Endothelial cell of umbilical vein (primary cell): ENCODE data around the gene NTNG1. TPM values are rescaled to one million over a fixed set of nuclear protein-coding genes. Genes with fewer than 3 reads are reported as not detected.

ENCODE experiments used
- BruUV-seq: library from RNA; stranded (reverse); fragments of 400-500 nt; replicated peaks from 2 replicates; lab custom pipeline; 2021; lab: Mats Ljungman, UMichigan
- CTCF ChIA-PET: fragments of 300-600, 350-600 bp; sonication (Branson Sonifier 250); formaldehyde crosslinking; loops from one replicate; lab custom pipeline; 2021; ENCODE audit warnings: antibody characterized with exemption, inconsistent platforms; lab: Charles Lee
- POLR2A ChIA-PET: fragments of 300-600, 350-600 bp; sonication (Branson Sonifier 250); formaldehyde crosslinking; loops from one replicate; lab custom pipeline; 2021; ENCODE audit warnings: antibody characterized with exemption, inconsistent platforms; lab: Charles Lee
- DNase-seq: peaks from one replicate; pipeline ENCODE4 v3.0.0-alpha.2; 2011; ENCODE audit warnings: low read depth, low spot score
- FAIRE-seq: peaks from 2 replicates; lab custom pipeline; 2011; peaks lifted over from hg19 to GRCh38; lab: Jason Lieb, UNC
- H2AFZ ChIP-seq: 2 replicates; pipeline ENCODE4 v1.6.0; 2012; ENCODE audit warnings: low read depth, low read length, control low read depth, inconsistent platforms
- H3K27ac ChIP-seq: 2 replicates; pipeline ENCODE4 v1.5.1; 2011; ENCODE audit warnings: low read depth, mild to moderate bottlenecking, control low read depth, low read length, moderate library complexity; ENCODE audit not compliant: insufficient read depth
- H3K27me3 ChIP-seq, 2 experiments: 2 replicates each; pipeline versions ENCODE4 v1.6.0 to v1.6.1; 2011; ENCODE audit warnings: low read length in 2 of 2, mixed read lengths in 1 of 2; ENCODE audit not compliant: control insufficient read depth in 2 of 2, insufficient read depth in 2 of 2
- H3K36me3 ChIP-seq, 2 experiments: 2 replicates in 1 of 2; 3 replicates in 1 of 2; pipeline ENCODE4 v1.5.1; 2011; ENCODE audit warnings: low read length in 2 of 2, mild to moderate bottlenecking in 1 of 2, moderate library complexity in 1 of 2; ENCODE audit not compliant: control insufficient read depth in 2 of 2, insufficient read depth in 2 of 2; ENCODE audit errors: extremely low read depth in 1 of 2
- H3K4me1 ChIP-seq: 3 replicates; pipeline ENCODE4 v1.5.1; 2011; ENCODE audit warnings: mild to moderate bottlenecking, low read length; ENCODE audit not compliant: control insufficient read depth, insufficient read depth; ENCODE audit errors: extremely low read depth
- H3K4me2 ChIP-seq: 2 replicates; pipeline ENCODE4 v1.6.1; 2011; ENCODE audit warnings: low read length, control low read depth, mixed read lengths; ENCODE audit not compliant: insufficient read depth
- H3K4me3 ChIP-seq, 3 experiments: fragments of 200-600 bp in 1 of 3; sonication (generic), shearing (Covaris generic) in 1 of 3; replicated peaks in 1 of 3; 2 replicates each; pipeline ENCODE4 v1.5.1; 2011 to 2016; ENCODE audit warnings: control low read depth in 3 of 3, low read length in 3 of 3, mild to moderate bottlenecking in 2 of 3, inconsistent platforms in 1 of 3, low read depth in 1 of 3, moderate library complexity in 1 of 3; ENCODE audit not compliant: insufficient read depth in 1 of 3
- H3K79me2 ChIP-seq: 2 replicates; pipeline ENCODE4 v1.6.0; 2012; ENCODE audit warnings: low read length, inconsistent platforms; ENCODE audit not compliant: control insufficient read depth, insufficient read depth
- H3K9ac ChIP-seq: replicated peaks from 2 replicates; pipeline ENCODE3; 2011; ENCODE audit warnings: low read length, control low read depth; ENCODE audit not compliant: insufficient read depth; ENCODE audit errors: extremely low read depth
- H3K9me1 ChIP-seq: replicated peaks from 3 replicates; pipeline ENCODE4 v1.6.0; 2011; ENCODE audit warnings: mild to moderate bottlenecking, low read length; ENCODE audit not compliant: control insufficient read depth, insufficient read depth; ENCODE audit errors: extremely low read depth
- H3K9me3 ChIP-seq: replicated peaks from 2 replicates; pipeline ENCODE4 v1.5.1; 2012; ENCODE audit warnings: low read length, inconsistent platforms; ENCODE audit not compliant: control insufficient read depth, insufficient read depth
- H4K20me1 ChIP-seq: replicated peaks from 2 replicates; pipeline ENCODE3; 2011; ENCODE audit warnings: mild to moderate bottlenecking, low read length; ENCODE audit not compliant: control insufficient read depth, insufficient read depth; ENCODE audit errors: extremely low read depth
- CTCF ChIP-seq, 2 donors: IDR thresholded peaks; 1 replicate in 1 of 2; 2 replicates in 1 of 2; pipeline ENCODE4 v1.5.1; 2011; ENCODE audit warnings: low read length in 2 of 2, mild to moderate bottlenecking in 2 of 2, moderate library complexity in 2 of 2, control low read depth in 1 of 2, inconsistent platforms in 1 of 2, low read depth in 1 of 2; ENCODE audit not compliant: insufficient read depth in 1 of 2; ENCODE audit errors: extremely low read depth in 1 of 2
- EZH2 ChIP-seq: IDR thresholded peaks from 2 replicates; pipeline ENCODE4 v1.6.1; 2012; ENCODE audit warnings: borderline replicate concordance, low read depth, mild to moderate bottlenecking, moderate library complexity, low read length, inconsistent platforms; ENCODE audit not compliant: severe bottlenecking
- FOS ChIP-seq: IDR thresholded peaks from 2 replicates; pipeline ENCODE4 v1.6.1; 2011; ENCODE audit warnings: mild to moderate bottlenecking, low read length, moderate library complexity, borderline replicate concordance; ENCODE audit not compliant: insufficient read depth
- GATA2 ChIP-seq: IDR thresholded peaks from 2 replicates; pipeline ENCODE4 v1.7.0; 2011; ENCODE audit warnings: low read depth, mild to moderate bottlenecking, moderate library complexity, mixed read lengths, low read length; ENCODE audit not compliant: insufficient read length, insufficient read depth
- JUN ChIP-seq: IDR thresholded peaks from 2 replicates; pipeline ENCODE4 v1.6.1; 2011; ENCODE audit warnings: borderline replicate concordance, low read depth; ENCODE audit not compliant: insufficient read length, insufficient read depth
- MAX ChIP-seq: IDR thresholded peaks from 2 replicates; pipeline ENCODE4 v1.6.1; 2011; ENCODE audit not compliant: insufficient read depth, insufficient read length
- MYC ChIP-seq: IDR thresholded peaks from one replicate; pipeline ENCODE4 v1.6.1; 2011; ENCODE audit warnings: mild to moderate bottlenecking, low read depth, low read length
- POLR2A ChIP-seq: IDR thresholded peaks from 2 replicates; pipeline ENCODE4 v1.6.1; 2012; ENCODE audit warnings: low read depth, mild to moderate bottlenecking, control low read depth, low read length
- POLR2AphosphoS5 ChIP-seq: IDR thresholded peaks from 2 replicates; pipeline ENCODE4 v1.6.1; 2012; ENCODE audit warnings: low read depth, mild to moderate bottlenecking, control low read depth, low read length, moderate library complexity; ENCODE audit not compliant: insufficient read depth
- dilution Hi-C: fragments of 300-500 bp; cut with MboI; formaldehyde crosslinking; loops from one replicate; pipeline ENCODE4 v1.15.0; 2019; ENCODE audit warnings: low sequenced_read_pairs; ENCODE audit not compliant: extremely low pct_ligation_motif_present
- intact Hi-C: fragments of 100-400 bp; cut with micrococcal nuclease; formaldehyde crosslinking; loops from one replicate; pipeline ENCODE4 v1.10.0; 2022
- polyA plus RNA-seq, 4 experiments: library from polyadenylated mRNA; depleted of rRNA in 3 of 4; stranded (reverse) in 3 of 4; unstranded in 1 of 4; fragments of >200 nt; gene quantifications; 2 replicates each; pipeline versions ENCODE4 v1.2.1 to v1.2.3, GENCODE V29; 2011 to 2012; ENCODE audit warnings: missing spikeins in 1 of 4
- total RNA-seq: library from RNA; stranded (reverse); gene quantifications from 2 replicates; pipeline ENCODE4 v1.2.3, GENCODE V29; 2021

NTNG1 gene
- total and polyA plus RNA-seq, 2 donors (not counting 3 experiments of a cell fraction or from before 2014, with no cell fraction given): not detected

DNA sequence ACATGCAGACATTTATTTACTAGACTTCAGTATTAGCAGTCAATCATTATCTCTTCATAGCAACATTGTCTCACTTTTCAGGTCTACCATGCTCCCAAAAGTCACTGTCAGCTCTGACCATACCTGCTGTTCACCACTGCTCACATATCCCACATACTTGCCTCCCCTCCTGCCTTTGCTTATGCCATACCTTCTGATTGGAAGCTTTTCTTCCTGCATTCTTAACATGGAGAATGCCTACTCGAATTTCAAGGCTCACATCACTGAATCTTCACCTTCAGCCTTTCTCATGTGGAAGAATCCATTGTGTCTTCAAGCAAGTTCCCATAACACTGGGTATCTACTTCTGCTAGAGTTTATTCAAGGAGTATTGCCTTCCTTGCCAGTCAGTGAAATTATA, 135.4 kb downstream of the NTNG1 start:
- POLR2A ChIA-PET: no interaction called here
- BruUV-seq: no TSS peak

More for the DNA sequence above, 135.4 kb downstream of the NTNG1 start:
- dilution Hi-C loops (no loop called here), intact Hi-C loops (no loop called here)
- no peaks in the 10 kb centered on the region for H3K79me2 ChIP-seq
- no peaks in the 10 kb centered on the region for H3K27me3 ChIP-seq
- H3K4me3 ChIP-seq: no peak overlapping the region
- H4K20me1 ChIP-seq: no peaks in the 10 kb centered on the region
- H3K4me1 ChIP-seq: no peaks in the 10 kb centered on the region
- no peak overlapping the region for H2AFZ ChIP-seq
- FAIRE-seq (no peak), DNase-seq (no peak)
- TF ChIP-seq POLR2A: no peak
- no peak for TF ChIP-seq MYC
- TF ChIP-seq GATA2: no peak
- no peak for TF ChIP-seq CTCF (IDR thresholded peaks at IDR 0.05; ENCODE audit: extremely low read depth in 1 of 2, insufficient read depth in 1 of 2, low read depth in 1 of 2, low read length in 2 of 2)
- TF ChIP-seq MAX: no peak
- TF ChIP-seq FOS: no peak
- no peak for TF ChIP-seq POLR2AphosphoS5
- no peak for TF ChIP-seq EZH2
- no peak for TF ChIP-seq JUN
- no peak overlapping the region for H3K27ac ChIP-seq
- no peaks in the 10 kb centered on the region for H3K9me1 ChIP-seq
- H3K9me3 ChIP-seq: no peaks in the 10 kb centered on the region
- no peak overlapping the region for H3K9ac ChIP-seq
- CTCF ChIA-PET: interaction anchor here (1.5 to 1.6 kb wide), 2 partner anchors 253 to 474 kb away, joined by 4 to 11 read pairs; no protein-coding TSS in a partner anchor
- no peaks in the 10 kb centered on the region for H3K36me3 ChIP-seq
- no peak overlapping the region for H3K4me2 ChIP-seq
